ENCODE data around the gene HEPN1. TPM values are rescaled to one million over a fixed set of nuclear protein-coding genes. Genes with fewer than 3 reads are reported as not detected.

The HEPN1 gene
- total and polyA plus RNA-seq, 2 of the 4 experiments (the other 2 are of a cell fraction): not detected

DNA sequence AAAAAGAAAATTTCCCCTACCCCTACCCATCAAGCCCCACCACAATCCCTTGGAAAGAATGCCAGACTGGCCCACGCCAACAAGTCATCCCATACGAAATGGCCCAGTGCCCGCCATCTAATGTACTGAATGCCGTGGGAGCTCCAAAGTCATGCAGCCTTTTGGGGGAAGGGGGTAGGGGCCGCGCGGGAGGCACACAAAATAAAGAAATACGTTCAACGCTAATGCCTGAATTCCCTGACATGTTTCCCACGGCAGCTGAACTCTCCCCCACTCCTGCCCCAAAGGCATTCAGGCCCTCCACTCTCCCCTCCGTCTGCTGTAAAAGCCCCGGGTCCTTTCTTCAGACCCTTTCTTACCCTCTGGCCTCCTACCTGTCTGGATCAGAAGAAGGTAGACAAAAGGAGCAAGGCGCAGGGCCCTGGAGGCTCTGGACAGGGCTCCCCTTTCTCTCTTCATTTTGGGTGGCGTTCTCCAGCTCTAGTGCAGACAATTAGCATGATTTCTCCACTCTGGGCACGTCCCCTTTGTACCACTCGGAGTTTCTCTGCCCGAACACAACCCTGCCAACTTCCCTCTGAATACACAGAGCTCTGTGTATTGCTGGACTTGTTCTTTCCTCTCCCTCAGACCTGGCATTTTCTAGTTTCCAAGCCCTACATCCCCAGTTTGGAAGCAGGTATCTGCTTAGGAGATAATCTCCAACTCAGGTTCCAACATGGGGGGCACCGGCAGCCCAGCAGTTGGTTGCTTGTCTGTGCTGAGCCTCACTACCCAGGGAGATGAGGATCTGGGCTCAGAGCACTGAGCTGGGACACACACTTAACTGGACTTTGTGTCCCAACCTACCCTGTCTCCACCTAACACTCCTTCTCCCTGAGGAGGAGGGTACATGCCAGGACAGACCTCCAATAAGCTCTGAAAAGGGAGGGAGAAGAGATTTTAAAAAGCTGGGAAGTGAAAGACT, 16.8 kb downstream of the HEPN1 start, which contains the start of gene HEPACAM (continued):
- TF ChIP-seq, protein P1, sequence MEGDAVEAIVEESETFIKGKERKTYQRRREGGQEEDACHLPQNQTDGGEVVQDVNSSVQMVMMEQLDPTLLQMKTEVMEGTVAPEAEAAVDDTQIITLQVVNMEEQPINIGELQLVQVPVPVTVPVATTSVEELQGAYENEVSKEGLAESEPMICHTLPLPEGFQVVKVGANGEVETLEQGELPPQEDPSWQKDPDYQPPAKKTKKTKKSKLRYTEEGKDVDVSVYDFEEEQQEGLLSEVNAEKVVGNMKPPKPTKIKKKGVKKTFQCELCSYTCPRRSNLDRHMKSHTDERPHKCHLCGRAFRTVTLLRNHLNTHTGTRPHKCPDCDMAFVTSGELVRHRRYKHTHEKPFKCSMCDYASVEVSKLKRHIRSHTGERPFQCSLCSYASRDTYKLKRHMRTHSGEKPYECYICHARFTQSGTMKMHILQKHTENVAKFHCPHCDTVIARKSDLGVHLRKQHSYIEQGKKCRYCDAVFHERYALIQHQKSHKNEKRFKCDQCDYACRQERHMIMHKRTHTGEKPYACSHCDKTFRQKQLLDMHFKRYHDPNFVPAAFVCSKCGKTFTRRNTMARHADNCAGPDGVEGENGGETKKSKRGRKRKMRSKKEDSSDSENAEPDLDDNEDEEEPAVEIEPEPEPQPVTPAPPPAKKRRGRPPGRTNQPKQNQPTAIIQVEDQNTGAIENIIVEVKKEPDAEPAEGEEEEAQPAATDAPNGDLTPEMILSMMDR (conservative IDR thresholded peaks at IDR 0.05; ENCODE audit: low read depth, low read length): no peak
- TF ChIP-seq RFX5 (IDR thresholded peaks at IDR 0.05; ENCODE audit: low read depth, low read length) (no peak), FOS (IDR thresholded peaks at IDR 0.05; ENCODE audit: low read depth, low read length) (no peak)

Measured in IMR-90 (cell line).